ENCODE data around the gene RNF220. TPM values are rescaled to one million over a fixed set of nuclear protein-coding genes. Genes with fewer than 3 reads are reported as not detected.

The RNF220 gene
- total RNA-seq, 4 donors from 2014 or later, result 53.5 to 112 (median 61.9) TPM

DNA sequence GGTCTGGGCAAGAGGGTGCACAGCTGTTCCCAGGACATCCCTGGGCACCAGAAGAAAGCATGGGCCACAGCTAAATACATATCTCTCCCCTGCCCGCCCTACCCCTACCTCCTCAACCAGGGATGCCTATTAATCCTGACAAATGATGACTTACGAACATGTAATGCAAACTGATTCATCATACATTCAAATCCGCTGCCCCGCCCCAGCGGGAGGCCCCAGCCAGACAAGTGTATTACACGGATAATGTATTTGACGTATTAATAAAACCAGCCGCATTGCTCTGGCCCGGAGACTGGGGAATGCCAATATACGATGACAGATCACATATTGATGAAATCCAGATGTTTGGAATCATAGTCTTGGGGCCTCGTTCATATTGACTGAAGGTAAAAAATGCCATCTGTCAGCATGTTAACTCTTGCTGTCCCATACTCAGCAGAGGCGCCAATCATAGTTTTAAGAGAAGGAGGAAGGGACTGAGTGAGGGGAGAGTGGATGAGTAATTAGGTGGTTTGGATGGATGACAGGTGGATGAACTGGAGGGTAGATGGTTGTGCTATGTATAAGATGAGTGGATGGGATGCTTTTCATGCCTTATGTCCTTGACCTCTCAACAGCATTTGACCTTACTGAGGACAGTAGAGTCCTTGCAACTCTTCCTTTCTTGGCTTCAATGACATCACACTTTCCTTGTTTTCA lies 201.0 kb downstream of the RNF220 start:
- TF ChIP-seq, protein P1, sequence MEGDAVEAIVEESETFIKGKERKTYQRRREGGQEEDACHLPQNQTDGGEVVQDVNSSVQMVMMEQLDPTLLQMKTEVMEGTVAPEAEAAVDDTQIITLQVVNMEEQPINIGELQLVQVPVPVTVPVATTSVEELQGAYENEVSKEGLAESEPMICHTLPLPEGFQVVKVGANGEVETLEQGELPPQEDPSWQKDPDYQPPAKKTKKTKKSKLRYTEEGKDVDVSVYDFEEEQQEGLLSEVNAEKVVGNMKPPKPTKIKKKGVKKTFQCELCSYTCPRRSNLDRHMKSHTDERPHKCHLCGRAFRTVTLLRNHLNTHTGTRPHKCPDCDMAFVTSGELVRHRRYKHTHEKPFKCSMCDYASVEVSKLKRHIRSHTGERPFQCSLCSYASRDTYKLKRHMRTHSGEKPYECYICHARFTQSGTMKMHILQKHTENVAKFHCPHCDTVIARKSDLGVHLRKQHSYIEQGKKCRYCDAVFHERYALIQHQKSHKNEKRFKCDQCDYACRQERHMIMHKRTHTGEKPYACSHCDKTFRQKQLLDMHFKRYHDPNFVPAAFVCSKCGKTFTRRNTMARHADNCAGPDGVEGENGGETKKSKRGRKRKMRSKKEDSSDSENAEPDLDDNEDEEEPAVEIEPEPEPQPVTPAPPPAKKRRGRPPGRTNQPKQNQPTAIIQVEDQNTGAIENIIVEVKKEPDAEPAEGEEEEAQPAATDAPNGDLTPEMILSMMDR (IDR thresholded peaks at IDR 0.05; ENCODE audit: low read depth), result no peak

DNA sequence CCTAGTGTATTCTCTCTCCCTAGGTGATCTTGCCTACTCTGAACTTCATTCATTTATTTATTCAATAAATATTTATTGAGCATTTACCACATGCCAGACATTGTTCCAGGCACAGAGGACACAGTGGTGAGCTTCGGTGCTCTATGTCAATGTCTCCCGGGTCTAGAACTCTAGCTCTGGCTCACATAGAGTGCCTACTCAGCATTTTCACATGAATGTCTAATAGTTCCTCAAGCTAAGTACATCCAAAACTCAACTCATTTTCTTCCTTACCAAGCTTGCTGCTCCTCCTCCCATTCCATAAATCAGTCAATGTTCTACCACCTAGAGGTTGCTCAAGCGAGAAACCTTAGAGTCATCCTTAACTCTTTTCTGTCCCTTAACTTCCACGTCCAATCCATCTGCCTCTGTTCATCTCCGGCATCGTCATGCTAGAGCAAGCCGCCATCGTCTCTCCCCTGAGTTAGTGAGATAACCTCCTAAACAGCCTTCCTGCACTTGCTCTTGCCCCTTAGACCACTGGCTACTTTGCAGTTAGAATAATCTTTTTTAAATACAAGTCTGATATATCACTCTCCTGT lies 201.7 kb downstream of the RNF220 start:
- TF ChIP-seq, protein P1 (IDR thresholded peaks at IDR 0.05; ENCODE audit: low read depth), result no peak

DNA sequence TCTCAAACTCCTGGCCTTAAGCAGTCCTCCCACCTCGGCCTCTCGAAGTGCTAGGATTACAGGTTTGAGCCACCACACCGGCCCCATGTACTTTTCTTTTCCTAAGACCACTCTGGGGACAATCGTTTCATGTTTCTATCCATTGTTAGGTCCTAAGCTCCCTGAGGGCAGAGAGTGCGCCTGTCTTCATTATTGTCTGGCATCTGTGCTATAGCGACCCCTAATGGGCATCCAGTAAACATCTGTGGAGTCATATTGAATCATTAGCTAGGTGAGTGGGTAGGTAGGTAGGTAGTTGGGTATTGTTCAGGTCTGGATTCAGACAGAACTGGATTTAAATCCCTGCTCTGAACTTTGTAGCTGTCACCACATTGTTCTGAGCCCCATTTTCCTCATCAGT lies 203.1 kb downstream of the RNF220 start:
- TF ChIP-seq, protein P1 (IDR thresholded peaks at IDR 0.05; ENCODE audit: low read depth), result no peak

DNA sequence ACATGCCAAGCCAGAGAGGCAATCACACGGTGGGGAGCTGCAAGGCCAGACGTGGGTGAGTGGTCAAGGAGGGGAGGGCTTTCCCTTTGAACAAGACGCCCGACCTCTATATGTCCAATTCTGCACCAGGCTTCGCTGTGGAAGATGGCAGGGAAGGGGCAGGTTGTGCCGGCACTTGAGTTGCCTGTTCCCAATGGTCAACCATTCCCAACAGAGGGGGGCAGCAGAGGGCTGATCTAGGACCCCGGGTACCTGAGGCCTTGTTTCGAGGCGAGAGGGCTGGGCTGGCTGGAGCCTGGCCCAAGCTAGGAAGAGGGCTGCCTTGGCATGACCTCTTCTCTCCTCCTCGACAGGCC lies 204.3 kb downstream of the RNF220 start:
- TF ChIP-seq, protein P1 (IDR thresholded peaks at IDR 0.05; ENCODE audit: low read depth), result no peak

DNA sequence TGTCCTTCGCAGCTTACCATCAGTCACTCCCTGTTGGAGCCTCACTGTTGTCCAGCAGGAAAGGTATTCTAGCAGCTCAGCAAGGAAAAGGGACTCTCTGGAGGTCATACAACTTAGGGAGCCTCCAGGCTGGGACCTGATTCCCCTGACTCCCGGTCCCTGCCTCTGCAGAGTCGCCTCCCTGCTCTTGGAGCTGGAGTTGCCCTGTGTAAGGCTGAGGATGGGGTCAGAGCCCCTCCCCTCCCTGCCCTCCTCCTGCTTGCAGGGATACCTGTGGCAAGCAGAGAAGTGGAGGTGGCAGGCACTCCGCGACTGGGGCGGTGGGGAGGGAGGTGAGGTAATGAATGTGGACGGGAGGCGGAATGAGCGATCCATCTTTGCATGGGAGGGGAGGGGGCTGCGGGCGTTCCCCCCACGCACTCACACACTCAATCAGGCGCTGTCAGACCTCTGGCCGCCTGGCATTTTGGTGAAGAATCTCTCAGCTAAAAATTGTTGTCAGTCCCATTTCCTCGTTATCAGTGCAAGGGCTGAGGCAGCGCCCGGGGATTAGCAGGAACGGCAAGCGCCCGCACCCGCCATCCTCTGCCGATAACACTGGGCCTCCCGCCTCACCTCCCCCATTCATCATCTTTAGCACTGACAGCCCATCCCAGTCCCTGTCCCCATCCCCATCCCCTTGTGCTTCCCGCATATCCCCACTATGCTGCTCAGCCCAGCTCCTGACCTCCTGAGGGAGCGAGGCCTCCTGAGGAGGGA lies 204.9 kb downstream of the RNF220 start:
- TF ChIP-seq, protein P1 (IDR thresholded peaks at IDR 0.05; ENCODE audit: low read depth), result no peak

DNA sequence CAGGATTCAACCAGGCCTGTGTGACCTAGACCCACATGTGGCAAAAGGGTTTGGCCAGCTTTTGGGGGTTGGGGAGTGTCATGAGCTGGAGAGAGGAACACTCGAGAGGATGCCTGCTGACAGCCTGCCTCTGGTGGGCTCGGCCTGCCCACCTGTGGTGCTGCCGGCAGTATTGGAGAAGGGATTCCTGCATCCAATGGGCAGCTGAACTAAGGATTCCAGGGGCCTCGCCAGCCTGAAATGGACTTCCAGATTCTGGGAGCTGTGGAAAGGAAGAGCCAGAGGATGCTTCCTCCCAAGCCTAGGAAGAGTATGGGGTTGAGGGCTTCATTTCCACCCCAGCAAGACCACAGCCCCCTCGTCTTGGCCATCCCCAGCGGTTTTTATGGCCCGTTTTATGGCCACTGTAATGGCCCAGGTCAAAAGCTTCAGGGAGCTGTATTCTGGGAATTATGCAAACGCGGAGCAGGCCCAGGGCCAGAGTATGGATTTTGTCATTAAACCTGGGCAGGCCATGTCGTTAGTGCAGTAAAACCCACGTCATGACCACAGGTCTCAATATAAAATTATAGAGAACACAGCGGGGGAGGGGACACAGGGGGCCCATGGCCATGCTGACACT lies 205.6 kb downstream of the RNF220 start:
- TF ChIP-seq, protein P1 (IDR thresholded peaks at IDR 0.05; ENCODE audit: low read depth), result no peak

DNA sequence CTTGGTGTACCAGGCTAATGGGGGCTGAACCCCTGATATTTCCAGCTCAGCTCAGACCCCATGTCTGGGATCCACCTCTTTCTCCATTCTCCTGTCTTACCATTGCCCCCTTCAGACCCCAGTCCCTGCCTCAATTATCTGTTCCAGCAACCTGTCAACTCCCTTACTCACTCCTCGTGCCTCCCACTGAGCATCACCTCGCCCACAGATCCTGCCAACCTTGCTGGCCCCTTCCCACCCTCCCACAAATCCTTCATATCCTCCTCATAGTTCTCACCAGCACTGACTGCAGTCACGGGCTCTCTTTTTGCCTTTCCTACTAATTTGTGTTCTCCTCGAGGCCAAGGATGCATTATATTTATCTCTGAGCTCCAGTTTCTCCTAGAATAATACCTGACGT lies 206.4 kb downstream of the RNF220 start:
- TF ChIP-seq, protein P1 (IDR thresholded peaks at IDR 0.05; ENCODE audit: low read depth), result no peak
